Spinal cord (tissue), 10 donors: ENCODE results near the gene GSC. TPM values are rescaled to one million over a fixed set of nuclear protein-coding genes. Genes with fewer than 3 reads are reported as not detected.

ENCODE experiments used
- DNase-seq, 6 donors: peaks; one replicate each; pipeline versions ENCODE4 v3.0.0 to v3.0.0-alpha.2; 2013 to 2015; ENCODE audit warnings: low spot score in 6 of 6, low read depth in 4 of 6
- H3K27ac ChIP-seq: one replicate; pipeline ENCODE4 v1.5.1; 2013; ENCODE audit warnings: low read depth, low read length, control low read depth
- H3K27me3 ChIP-seq: one replicate; pipeline ENCODE4 v1.6.1; 2013; ENCODE audit warnings: low read length; ENCODE audit not compliant: control insufficient read depth, insufficient read depth
- H3K36me3 ChIP-seq: one replicate; pipeline ENCODE4 v1.6.1; 2013; ENCODE audit warnings: low read length; ENCODE audit not compliant: control insufficient read depth, insufficient read depth
- H3K4me1 ChIP-seq: one replicate; pipeline ENCODE4 v1.6.1; 2013; ENCODE audit warnings: low read length; ENCODE audit not compliant: control insufficient read depth, insufficient read depth
- H3K4me3 ChIP-seq: one replicate; pipeline ENCODE4 v1.5.1; 2013; ENCODE audit warnings: low read depth, low read length, control low read depth
- H3K9me3 ChIP-seq: one replicate; pipeline ENCODE4 v1.6.1; 2013; ENCODE audit warnings: low read length; ENCODE audit not compliant: control insufficient read depth, insufficient read depth
- WGBS: methylation state at CpG from one replicate; pipeline ENCODE4 v1.1.5; 2013; ENCODE audit warnings: missing lambda C conversion rate; ENCODE audit not compliant: insufficient coverage; 5-methylcytosine and 5-hydroxymethylcytosine counted together
- polyA plus RNA-seq, 2 donors: library from polyadenylated mRNA; unstranded; fragments of 120-200 nt; gene quantifications; one replicate each; pipeline ENCODE4 v1.2.1, GENCODE V29; 2013; ENCODE audit not compliant: insufficient read length in 2 of 2
- total RNA-seq, 2 donors: library from RNA; depleted of rRNA in 1 of 2; stranded (reverse); fragments of 120-200 nt in 1 of 2; fragments of >200 nt in 1 of 2; gene quantifications; one replicate each; pipeline versions ENCODE4 v1.2.3 to v1.2.4, GENCODE V29; 2013 to 2014
- donor health status: healthy.

Gene GSC
- total and polyA plus RNA-seq, 4 donors: 0.99 TPM; not detected in 3

DNA sequence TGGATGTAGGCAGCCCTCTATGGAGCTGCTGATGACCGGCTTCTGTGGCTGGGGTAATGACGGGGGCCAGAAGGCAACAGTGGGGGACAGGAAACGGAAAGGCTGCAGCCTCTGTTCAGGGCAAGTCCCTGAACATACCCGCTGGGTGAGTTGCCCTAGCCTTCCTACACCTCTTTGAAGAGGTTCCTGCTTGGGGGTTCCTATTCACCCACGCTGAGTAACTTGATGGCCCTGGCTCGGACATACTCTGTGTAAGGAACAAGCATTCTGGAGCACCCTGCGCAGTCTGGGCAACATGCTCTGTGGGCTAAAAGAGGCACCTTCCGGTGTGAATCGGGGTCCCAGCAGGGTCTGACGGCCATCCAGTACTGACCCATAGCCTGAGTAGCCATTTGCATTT, 17.7 kb upstream of the GSC start:
- no peak for DNase-seq
- Histone ChIP-seq H3K9me3 (no peaks in the 10 kb centered on the region), H3K27ac (no peak overlapping the region), H3K27me3 (no peaks in the 10 kb centered on the region), H3K4me3 (no peak overlapping the region), H3K4me1 (no peaks in the 10 kb centered on the region), H3K36me3 (no peaks in the 10 kb centered on the region)
- WGBS: 88% methylated on average over 10 of the region's 10 CpGs

DNA sequence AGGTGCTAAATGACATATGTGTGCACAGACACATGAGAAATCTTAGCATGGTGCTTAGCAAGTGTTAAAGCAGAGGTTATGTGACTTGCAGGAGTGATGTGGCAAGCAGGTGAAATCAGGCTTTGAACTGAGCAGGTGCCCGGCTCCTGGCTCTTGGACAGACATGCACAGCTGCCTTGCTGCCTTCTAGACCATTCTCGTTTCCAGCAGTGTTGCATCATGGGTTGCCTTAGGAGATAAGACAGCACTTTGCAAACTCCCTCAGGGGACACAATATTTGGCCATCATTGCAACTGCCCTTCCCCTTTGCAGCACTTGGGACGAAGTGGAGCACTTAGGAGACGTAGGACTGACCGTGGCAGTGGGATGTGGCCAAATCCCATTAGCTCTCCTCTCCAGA, 17.2 kb upstream of the GSC start:
- DNase-seq: no peak
- no peak overlapping the region for H3K27ac ChIP-seq
- no peaks in the 10 kb centered on the region for H3K36me3 ChIP-seq
- WGBS: 71% methylated on average over 5 of the region's 5 CpGs
- no peaks in the 10 kb centered on the region for H3K27me3 ChIP-seq
- no peaks in the 10 kb centered on the region for H3K9me3 ChIP-seq
- no peak overlapping the region for H3K4me3 ChIP-seq
- H3K4me1 ChIP-seq: no peaks in the 10 kb centered on the region

DNA sequence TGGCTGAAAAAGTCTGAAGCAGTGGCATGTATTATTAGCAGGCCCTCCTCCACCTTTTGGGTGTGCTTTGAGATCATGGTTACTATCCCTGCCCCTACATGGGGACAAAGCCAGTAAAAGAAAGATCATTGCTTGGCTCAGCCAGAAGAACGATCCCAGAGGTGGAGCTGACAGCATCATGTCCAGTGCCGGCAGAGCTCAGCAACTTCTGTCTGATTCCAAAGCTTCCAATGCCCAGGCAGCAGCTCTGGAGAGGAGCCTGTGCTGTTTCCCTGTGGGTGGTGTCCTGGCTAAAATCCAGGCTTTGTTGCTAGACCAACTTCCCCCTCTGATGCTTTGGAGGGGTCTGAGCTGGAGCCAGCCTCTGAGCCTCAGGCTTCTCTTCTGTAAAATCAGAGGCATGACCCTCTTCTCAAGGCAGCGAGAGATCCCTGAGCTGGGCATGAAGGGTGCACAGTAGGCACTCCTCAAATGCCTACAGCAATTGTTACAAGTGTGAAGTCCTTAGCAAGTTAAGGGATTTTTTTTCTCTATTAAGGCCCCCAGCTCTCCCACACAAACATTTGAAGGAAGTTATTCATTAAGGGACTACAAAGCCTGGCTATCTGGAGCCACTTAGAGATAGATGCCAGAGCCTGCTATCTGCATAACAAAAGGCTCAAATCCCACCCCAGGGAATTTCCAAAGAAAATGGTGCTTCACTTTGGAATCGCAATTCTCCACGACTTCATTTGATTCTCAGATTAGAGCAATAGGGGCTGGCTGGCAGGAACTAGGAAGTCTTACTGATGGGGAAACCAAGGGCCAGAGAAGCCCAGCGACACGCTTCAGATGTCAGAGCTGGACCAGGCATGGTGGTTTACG, 10.9 kb upstream of the GSC start:
- no peaks in the 10 kb centered on the region for H3K4me1 ChIP-seq
- H3K4me3 ChIP-seq: no peak overlapping the region
- DNase-seq: peak in 2 of 6 donors; percentile 32 to 54
- H3K27me3 ChIP-seq: peaks cover 28% of the 10 kb centered on the region
- H3K9me3 ChIP-seq: no peaks in the 10 kb centered on the region
- no peaks in the 10 kb centered on the region for H3K36me3 ChIP-seq
- no peak overlapping the region for H3K27ac ChIP-seq
- WGBS: 41% methylated on average over 5 of the region's 8 CpGs

DNA sequence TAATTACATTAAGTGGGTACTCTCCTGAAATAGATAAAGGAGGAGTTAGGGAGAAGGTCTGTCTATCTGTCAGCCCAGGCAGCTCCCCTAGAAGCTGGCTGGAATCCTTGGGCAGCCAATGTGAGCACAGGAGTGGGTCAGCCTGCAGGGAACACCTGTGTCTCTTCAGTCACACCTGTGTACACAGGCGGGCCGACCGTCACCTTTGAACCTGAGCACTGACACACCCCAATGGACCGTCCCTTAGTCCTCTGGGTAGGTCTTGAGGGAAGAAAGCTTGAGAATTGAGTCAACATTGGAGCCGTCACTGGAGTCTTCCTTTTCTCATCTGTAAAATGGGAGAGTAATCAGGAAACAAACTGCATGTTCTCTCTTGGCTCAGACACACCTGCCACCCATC, 9.8 kb upstream of the GSC start:
- no peak for DNase-seq
- 100% methylated on average over 4 of the region's 5 CpGs for WGBS
- no peaks in the 10 kb centered on the region for H3K36me3 ChIP-seq
- peaks cover 39% of the 10 kb centered on the region for H3K27me3 ChIP-seq
- no peaks in the 10 kb centered on the region for H3K9me3 ChIP-seq
- no peaks in the 10 kb centered on the region for H3K4me1 ChIP-seq
- H3K4me3 ChIP-seq: no peak overlapping the region
- H3K27ac ChIP-seq: no peak overlapping the region

DNA sequence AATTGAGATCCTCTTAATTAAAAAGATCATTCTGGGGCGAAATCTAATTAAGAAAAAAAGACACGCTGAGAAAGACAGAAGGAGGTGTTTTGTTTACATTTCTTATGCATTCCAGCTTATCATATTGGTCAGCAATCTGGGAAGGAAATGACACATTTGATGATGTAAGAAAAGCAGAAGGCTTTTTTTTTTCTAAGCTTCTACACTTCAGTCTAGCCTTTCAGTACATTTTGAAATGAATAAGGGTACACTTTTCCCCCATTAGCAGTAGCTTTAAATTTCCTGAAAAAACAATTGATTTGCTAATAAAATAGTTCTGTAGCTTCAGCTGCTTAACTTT, 5.9 kb upstream of the GSC start:
- peaks cover 16% of the 10 kb centered on the region for H3K4me1 ChIP-seq
- no peak overlapping the region for H3K4me3 ChIP-seq
- no peak for DNase-seq
- 0% methylated on average over 2 of the region's 2 CpGs for WGBS
- peaks cover 78% of the 10 kb centered on the region for H3K27me3 ChIP-seq
- no peaks in the 10 kb centered on the region for H3K9me3 ChIP-seq
- no peak overlapping the region for H3K27ac ChIP-seq
- no peaks in the 10 kb centered on the region for H3K36me3 ChIP-seq

DNA sequence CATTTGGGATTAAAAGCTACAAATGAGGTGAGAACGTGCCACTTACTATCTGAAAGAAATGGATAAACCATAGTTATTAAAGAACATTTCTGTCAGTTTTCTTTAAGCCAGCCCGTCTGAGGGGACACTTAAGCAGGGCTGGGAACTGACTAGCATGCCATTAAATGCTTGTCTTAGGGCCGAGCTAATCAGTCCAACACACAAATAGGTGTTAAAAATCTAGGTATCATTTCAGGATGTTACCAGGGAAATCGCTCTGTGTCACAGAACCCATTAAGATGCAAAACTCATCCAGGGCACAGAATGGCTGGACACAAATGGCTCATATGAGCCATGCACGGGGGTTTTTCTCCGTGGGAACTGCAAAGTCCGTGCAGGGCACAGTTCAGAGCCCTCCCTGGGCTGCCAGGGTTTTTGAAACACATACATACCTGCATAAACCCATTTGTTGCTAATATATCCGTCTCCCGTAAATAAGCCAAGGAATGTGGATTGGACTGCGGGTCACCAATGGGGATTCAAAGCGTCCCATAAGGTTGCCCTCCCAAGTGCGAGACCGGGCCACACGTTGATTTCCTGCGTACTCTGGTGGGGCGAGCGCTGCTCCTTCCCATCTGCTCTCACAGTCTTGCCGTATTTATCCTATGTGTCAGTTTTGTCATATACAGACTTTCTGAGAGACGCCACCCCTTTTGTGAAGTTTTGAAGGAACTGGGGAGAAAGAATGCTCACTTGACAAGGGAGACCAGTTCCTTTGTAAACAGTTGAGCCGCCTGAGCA, 5.4 kb upstream of the GSC start:
- H3K36me3 ChIP-seq: no peaks in the 10 kb centered on the region
- no peaks in the 10 kb centered on the region for H3K9me3 ChIP-seq
- WGBS: 7% methylated on average over 15 of the region's 20 CpGs
- H3K27me3 ChIP-seq: peaks cover 83% of the 10 kb centered on the region
- DNase-seq: peak in 2 of 6 donors; percentile 17 to 22
- H3K27ac ChIP-seq: no peak overlapping the region
- H3K4me3 ChIP-seq: no peak overlapping the region
- H3K4me1 ChIP-seq: peaks cover 20% of the 10 kb centered on the region

DNA sequence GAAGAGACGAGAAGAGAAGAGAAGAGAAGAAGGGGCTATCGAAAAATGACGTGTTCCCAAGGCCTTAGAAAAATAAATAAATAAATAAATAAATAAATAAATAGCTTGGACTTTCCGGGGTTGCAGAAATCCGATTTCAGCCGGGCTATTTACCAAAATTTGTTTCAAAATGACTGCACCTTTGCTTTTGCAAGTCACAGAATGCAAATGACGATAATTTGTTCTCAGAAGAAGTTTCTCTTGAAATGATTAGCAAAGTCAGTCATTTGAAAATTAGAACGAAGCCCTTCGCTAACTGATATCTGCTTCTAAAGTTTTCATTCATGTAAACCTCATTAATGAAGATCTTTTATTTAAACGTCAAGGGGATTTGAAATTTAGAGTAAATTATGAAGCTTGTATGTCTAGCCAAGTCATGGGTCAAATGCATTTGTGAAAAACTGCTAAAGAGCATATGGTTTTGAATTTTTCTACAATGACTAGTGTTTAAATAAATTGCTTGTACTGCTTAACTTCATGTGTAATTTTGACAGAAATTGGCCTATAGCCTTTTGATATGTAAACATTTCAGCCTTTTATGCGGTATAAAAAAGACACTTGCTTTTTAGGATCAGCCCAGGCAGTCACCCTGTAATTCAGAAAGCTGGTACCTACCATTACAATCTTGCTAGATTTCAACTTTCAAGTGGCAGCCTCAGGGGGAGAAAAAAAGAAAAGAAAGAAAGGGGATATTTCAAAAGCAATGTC, 4.6 kb upstream of the GSC start:
- H3K4me3 ChIP-seq: no peak overlapping the region
- peaks cover 25% of the 10 kb centered on the region for H3K4me1 ChIP-seq
- H3K36me3 ChIP-seq: no peaks in the 10 kb centered on the region
- no peaks in the 10 kb centered on the region for H3K9me3 ChIP-seq
- H3K27ac ChIP-seq: no peak overlapping the region
- peaks cover 89% of the 10 kb centered on the region for H3K27me3 ChIP-seq
- peak in 1 of 6 donors; percentile 48 for DNase-seq
- 20% methylated on average over 1 of the region's 11 CpGs for WGBS

DNA sequence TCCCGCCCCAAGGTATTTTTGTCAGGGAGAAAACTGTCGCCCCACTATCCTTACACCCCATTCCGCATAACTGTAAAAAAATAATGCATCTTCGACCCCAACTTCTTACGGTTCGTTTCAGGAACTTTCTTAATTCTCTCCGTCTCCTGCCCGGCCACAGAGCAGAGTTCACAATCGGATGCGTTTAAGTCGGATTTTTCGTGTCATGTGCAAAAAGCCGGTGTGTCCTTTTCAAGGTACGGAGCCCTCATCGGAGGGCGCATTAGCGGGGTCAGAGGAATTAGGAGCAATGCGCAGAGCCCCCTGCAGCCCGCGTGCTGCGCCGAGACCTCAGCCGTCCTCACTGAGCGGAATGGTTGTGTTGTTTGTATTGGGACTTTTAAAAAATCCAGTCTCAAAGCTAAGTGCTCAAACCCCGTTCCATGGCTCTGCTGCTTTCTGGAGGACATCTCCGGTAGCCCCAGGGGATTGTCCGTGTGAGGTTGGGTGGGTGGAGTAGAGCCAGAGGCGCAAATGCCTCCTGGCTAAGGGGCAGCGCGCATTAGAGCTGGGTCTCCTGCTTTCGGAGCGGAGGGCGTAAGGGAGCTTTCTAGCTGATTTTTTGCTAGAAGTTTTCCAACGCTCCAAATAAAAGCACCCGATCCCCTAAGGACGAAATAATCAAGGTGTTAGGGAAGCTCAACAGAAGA, 3.9 kb upstream of the GSC start:
- peaks cover 32% of the 10 kb centered on the region for H3K4me1 ChIP-seq
- H3K27ac ChIP-seq: no peak overlapping the region
- H3K9me3 ChIP-seq: no peaks in the 10 kb centered on the region
- 2% methylated on average over 28 of the region's 36 CpGs for WGBS
- peak in 2 of 6 donors; percentile 35 to 62 for DNase-seq
- no peaks in the 10 kb centered on the region for H3K36me3 ChIP-seq
- H3K4me3 ChIP-seq: no peak overlapping the region
- H3K27me3 ChIP-seq: peaks cover 92% of the 10 kb centered on the region

DNA sequence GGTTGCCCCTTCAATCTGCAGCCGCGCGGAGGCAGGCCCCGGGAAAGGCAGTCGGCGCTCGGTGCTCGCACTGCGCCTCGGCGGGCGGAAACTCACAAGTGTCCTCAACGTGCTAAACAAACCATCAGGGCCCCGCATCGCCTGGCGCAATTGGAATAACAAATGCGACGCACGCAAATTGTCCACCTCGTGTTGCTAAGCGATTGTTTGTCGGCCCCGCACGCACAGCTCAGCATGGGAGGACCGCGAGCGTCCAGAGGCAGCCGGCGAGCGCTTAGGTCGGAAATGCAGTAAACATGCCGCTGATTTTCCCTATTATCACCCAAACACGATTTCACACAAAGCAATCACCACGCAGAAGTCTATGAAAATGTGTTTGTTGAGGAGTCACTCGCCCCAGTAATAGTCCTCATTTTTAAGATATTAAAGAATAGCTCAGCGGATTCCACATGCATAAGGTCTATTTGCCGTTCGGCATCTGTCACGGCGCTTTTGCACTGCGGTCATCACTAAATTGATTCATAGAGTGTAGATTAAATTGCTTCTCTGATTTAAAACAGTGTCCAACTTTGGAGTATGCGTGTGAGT, 3.2 kb upstream of the GSC start:
- WGBS: 3% methylated on average over 26 of the region's 42 CpGs

More for the DNA sequence above, 3.2 kb upstream of the GSC start:
- Histone ChIP-seq H3K9me3 (no peaks in the 10 kb centered on the region), H3K4me1 (peaks cover 38% of the 10 kb centered on the region), H3K27me3 (peaks cover 95% of the 10 kb centered on the region), H3K4me3 (no peak overlapping the region), H3K36me3 (no peaks in the 10 kb centered on the region), H3K27ac (no peak overlapping the region)
- DNase-seq: peak in 2 of 6 donors; percentile 66 to 84
